Measurements from ENCODE around the gene FFAR2. TPM values are rescaled to one million over a fixed set of nuclear protein-coding genes. Genes with fewer than 3 reads are reported as not detected.

FFAR2 gene
- total RNA-seq = not detected in 2 replicates
- not detected in 2 replicates for polyA plus RNA-seq
- polyA plus RNA-seq (2012) = not detected in 2 replicates
- not detected in 2 replicates for polyA minus RNA-seq (ENCODE audit: low replicate concordance)

DNA sequence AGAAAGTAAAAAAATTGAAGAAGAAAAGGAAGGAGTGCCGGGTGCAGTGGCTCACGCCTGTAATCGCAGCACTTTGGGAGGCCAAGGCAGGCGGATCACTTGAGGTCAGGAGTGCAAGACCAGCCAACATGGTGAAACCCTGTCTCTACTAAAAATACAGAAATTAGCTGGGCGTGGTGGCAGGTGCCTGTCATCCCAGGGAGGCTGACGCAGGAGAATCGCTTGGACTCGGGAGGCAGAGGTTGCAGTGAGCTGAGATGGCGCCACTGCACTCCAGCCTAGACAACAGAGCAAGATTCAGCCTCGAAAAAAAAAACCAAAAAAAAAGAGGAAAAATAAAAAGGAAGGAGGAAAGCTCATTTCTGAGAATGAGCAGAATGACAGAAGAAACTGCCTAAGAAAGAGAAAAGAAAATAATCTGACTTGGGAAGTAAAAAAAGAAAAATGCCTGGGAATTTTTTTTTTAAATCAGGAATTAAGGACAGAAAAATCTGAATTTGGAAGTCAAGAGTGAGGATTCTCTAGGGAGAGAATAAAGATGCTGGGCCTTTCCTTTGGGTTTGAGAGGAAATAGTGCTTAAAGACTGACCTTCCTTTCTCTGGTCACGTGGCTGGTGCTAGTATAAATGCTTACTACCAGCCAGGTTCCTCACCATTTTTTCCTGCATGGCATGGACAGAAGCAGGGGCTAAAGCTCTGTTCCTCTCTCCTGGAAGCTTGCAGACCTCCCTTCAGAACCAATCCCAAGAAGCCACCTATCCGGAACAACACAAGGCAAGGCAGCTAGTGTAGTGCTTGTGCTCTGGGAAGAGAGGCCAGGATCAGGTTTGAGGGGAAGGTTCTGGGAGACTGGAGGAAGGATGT is at the start of gene FFAR2:
Gene FFAR2 (plus strand): TSS at position 652 of the 864 bp plus-strand sequence. CDS start 1,458 bp downstream, outside the sequence.
- Histone ChIP-seq H3K79me2 (ENCODE audit: control insufficient read depth, insufficient read depth, low read length) (no peaks in the 10 kb centered on the region), H3K9me3 (ENCODE audit: control insufficient read depth, insufficient read depth, low read depth, low read length) (no peaks in the 10 kb centered on the region), H3K27ac (ENCODE audit: insufficient read depth, low read length) (no peak within 1 kb of the TSS), H3K9ac (ENCODE audit: insufficient read depth, low read length) (no peak within 1 kb of the TSS), H3K27me3 (ENCODE audit: control insufficient read depth, insufficient read depth, low read length) (peaks cover 8% of the 10 kb centered on the region), H3K4me2 (ENCODE audit: extremely low read depth, insufficient read depth, low read length) (no peak within 1 kb of the TSS), H4K20me1 (ENCODE audit: control insufficient read depth, extremely low read depth, insufficient read depth, low read length) (no peaks in the 10 kb centered on the region), H3K4me3 (replicated peaks in 1 of 4; ENCODE audit: control extremely low read depth in 1 of 4, insufficient read depth in 1 of 4, low read depth in 3 of 4, low read length in 4 of 4) (no peak within 1 kb of the TSS), H2AFZ (ENCODE audit: low read length) (no peak within 1 kb of the TSS), H3K36me3 (ENCODE audit: control insufficient read depth, insufficient read depth, low read length) (no peaks in the 10 kb centered on the region), H3K4me1 (ENCODE audit: control insufficient read depth, extremely low read depth, insufficient read depth, low read length) (no peaks in the 10 kb centered on the region)
- DNase-seq (ENCODE audit: low read depth in 2 of 2) = no peak
- no peak for TF ChIP-seq EZH2 (IDR thresholded peaks at IDR 0.05; ENCODE audit: low read length, missing control alignments)
- TF ChIP-seq, protein P1, sequence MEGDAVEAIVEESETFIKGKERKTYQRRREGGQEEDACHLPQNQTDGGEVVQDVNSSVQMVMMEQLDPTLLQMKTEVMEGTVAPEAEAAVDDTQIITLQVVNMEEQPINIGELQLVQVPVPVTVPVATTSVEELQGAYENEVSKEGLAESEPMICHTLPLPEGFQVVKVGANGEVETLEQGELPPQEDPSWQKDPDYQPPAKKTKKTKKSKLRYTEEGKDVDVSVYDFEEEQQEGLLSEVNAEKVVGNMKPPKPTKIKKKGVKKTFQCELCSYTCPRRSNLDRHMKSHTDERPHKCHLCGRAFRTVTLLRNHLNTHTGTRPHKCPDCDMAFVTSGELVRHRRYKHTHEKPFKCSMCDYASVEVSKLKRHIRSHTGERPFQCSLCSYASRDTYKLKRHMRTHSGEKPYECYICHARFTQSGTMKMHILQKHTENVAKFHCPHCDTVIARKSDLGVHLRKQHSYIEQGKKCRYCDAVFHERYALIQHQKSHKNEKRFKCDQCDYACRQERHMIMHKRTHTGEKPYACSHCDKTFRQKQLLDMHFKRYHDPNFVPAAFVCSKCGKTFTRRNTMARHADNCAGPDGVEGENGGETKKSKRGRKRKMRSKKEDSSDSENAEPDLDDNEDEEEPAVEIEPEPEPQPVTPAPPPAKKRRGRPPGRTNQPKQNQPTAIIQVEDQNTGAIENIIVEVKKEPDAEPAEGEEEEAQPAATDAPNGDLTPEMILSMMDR (conservative IDR thresholded peaks at IDR 0.05 in 1 of 2, IDR thresholded peaks at IDR 0.05 in 1 of 2; ENCODE audit: low read depth in 1 of 2, low read length in 2 of 2) = no peak

- DNase-seq (ENCODE audit: low read depth in 2 of 2) = no peak
- no peaks in the 10 kb centered on the region for H3K79me2 ChIP-seq (ENCODE audit: control insufficient read depth, insufficient read depth, low read length)
- no peak overlapping the region for H3K9ac ChIP-seq (ENCODE audit: insufficient read depth, low read length)
- H3K4me3 ChIP-seq (replicated peaks in 1 of 4; ENCODE audit: control extremely low read depth in 1 of 4, insufficient read depth in 1 of 4, low read depth in 3 of 4, low read length in 4 of 4) = no peak overlapping the region
- H2AFZ ChIP-seq (ENCODE audit: low read length) = no peak overlapping the region
- H3K27ac ChIP-seq (ENCODE audit: insufficient read depth, low read length) = no peak overlapping the region
- H3K36me3 ChIP-seq (ENCODE audit: control insufficient read depth, insufficient read depth, low read length) = no peaks in the 10 kb centered on the region
- H3K4me1 ChIP-seq (ENCODE audit: control insufficient read depth, extremely low read depth, insufficient read depth, low read length) = no peaks in the 10 kb centered on the region
- H4K20me1 ChIP-seq (ENCODE audit: control insufficient read depth, extremely low read depth, insufficient read depth, low read length) = no peaks in the 10 kb centered on the region
- H3K9me3 ChIP-seq (ENCODE audit: control insufficient read depth, insufficient read depth, low read depth, low read length) = no peaks in the 10 kb centered on the region
- no peak overlapping the region for H3K4me2 ChIP-seq (ENCODE audit: extremely low read depth, insufficient read depth, low read length)
- TF ChIP-seq EZH2 (IDR thresholded peaks at IDR 0.05; ENCODE audit: low read length, missing control alignments) = no peak
- TF ChIP-seq, protein P1 (conservative IDR thresholded peaks at IDR 0.05 in 1 of 2, IDR thresholded peaks at IDR 0.05 in 1 of 2; ENCODE audit: low read depth in 1 of 2, low read length in 2 of 2) = no peak
- no peaks in the 10 kb centered on the region for H3K27me3 ChIP-seq (ENCODE audit: control insufficient read depth, insufficient read depth, low read length)
Observed at GRCh38 chr19:35398570-35398969, 49.5 kb upstream of the FFAR2 start.

- Histone ChIP-seq H3K4me3 (replicated peaks in 1 of 4; ENCODE audit: control extremely low read depth in 1 of 4, insufficient read depth in 1 of 4, low read depth in 3 of 4, low read length in 4 of 4) (no peak overlapping the region), H3K9ac (ENCODE audit: insufficient read depth, low read length) (no peak overlapping the region), H2AFZ (ENCODE audit: low read length) (no peak overlapping the region), H3K4me2 (ENCODE audit: extremely low read depth, insufficient read depth, low read length) (no peak overlapping the region), H3K27me3 (ENCODE audit: control insufficient read depth, insufficient read depth, low read length) (no peaks in the 10 kb centered on the region), H4K20me1 (ENCODE audit: control insufficient read depth, extremely low read depth, insufficient read depth, low read length) (no peaks in the 10 kb centered on the region), H3K4me1 (ENCODE audit: control insufficient read depth, extremely low read depth, insufficient read depth, low read length) (no peaks in the 10 kb centered on the region), H3K36me3 (ENCODE audit: control insufficient read depth, insufficient read depth, low read length) (no peaks in the 10 kb centered on the region), H3K9me3 (ENCODE audit: control insufficient read depth, insufficient read depth, low read depth, low read length) (no peaks in the 10 kb centered on the region), H3K79me2 (ENCODE audit: control insufficient read depth, insufficient read depth, low read length) (no peaks in the 10 kb centered on the region), H3K27ac (ENCODE audit: insufficient read depth, low read length) (no peak overlapping the region)
- DNase-seq (ENCODE audit: low read depth in 2 of 2) = no peak
- no peak for TF ChIP-seq EZH2 (IDR thresholded peaks at IDR 0.05; ENCODE audit: low read length, missing control alignments)
Observed at GRCh38 chr19:35399231-35399630, 48.8 kb upstream of the FFAR2 start.
